Measurements from ENCODE around the gene SCAMP2.

The SCAMP2 gene

DNA sequence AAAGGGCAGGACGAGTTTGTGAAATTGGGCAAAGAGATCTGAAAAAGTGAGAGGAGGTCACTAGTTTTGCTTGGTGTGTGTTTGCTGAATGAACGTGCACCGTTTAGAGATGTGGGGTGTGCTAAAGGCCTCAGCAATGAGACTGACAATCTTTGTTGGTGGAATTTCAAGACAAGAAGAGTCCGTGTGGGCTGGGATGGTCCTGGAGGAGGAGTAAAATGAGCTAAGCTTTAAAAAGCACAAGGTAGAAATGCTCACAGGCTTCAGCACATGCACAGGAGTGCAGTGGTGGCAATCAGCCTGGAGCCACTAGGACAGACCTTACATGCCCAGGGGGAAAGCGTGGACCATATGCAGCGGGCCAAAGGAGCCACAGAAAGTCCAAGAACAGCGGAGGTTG is 48.2 kb downstream of the SCAMP2 start:
- TF ChIP-seq ZFP30 (CRISPR knock-in tag; IDR thresholded peaks at IDR 0.05) (no peak), ZC3H10 (CRISPR knock-in tag; IDR thresholded peaks at IDR 0.05) (no peak), ISL1 (CRISPR knock-in tag; IDR thresholded peaks at IDR 0.05) (no peak), BACH2 (CRISPR knock-in tag; IDR thresholded peaks at IDR 0.05; ENCODE audit: borderline replicate concordance) (no peak), ESRRG (CRISPR knock-in tag; IDR thresholded peaks at IDR 0.05) (no peak), ZNF8 (CRISPR knock-in tag; IDR thresholded peaks at IDR 0.05) (no peak), PPARA (CRISPR knock-in tag; IDR thresholded peaks at IDR 0.05; ENCODE audit: borderline replicate concordance) (no peak), OSR1 (CRISPR knock-in tag; IDR thresholded peaks at IDR 0.05) (no peak), TOX (CRISPR knock-in tag; IDR thresholded peaks at IDR 0.05; ENCODE audit: borderline replicate concordance) (no peak), ARNTL (CRISPR knock-in tag; IDR thresholded peaks at IDR 0.05; ENCODE audit: borderline replicate concordance, low read depth) (no peak), ZNF70 (CRISPR knock-in tag; IDR thresholded peaks at IDR 0.05) (no peak), GLIS3 (CRISPR knock-in tag; IDR thresholded peaks at IDR 0.05) (no peak), RARB (CRISPR knock-in tag; IDR thresholded peaks at IDR 0.05) (no peak), CSDC2 (CRISPR knock-in tag; IDR thresholded peaks at IDR 0.05) (no peak), SNAI2 (CRISPR knock-in tag; IDR thresholded peaks at IDR 0.05) (no peak), TSHZ2 (CRISPR knock-in tag; IDR thresholded peaks at IDR 0.05) (no peak)
- TF ChIP-seq, protein P1, sequence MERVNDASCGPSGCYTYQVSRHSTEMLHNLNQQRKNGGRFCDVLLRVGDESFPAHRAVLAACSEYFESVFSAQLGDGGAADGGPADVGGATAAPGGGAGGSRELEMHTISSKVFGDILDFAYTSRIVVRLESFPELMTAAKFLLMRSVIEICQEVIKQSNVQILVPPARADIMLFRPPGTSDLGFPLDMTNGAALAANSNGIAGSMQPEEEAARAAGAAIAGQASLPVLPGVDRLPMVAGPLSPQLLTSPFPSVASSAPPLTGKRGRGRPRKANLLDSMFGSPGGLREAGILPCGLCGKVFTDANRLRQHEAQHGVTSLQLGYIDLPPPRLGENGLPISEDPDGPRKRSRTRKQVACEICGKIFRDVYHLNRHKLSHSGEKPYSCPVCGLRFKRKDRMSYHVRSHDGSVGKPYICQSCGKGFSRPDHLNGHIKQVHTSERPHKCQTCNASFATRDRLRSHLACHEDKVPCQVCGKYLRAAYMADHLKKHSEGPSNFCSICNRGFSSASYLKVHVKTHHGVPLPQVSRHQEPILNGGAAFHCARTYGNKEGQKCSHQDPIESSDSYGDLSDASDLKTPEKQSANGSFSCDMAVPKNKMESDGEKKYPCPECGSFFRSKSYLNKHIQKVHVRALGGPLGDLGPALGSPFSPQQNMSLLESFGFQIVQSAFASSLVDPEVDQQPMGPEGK (CRISPR knock-in tag; IDR thresholded peaks at IDR 0.05; ENCODE audit: borderline replicate concordance) = no peak
- TF ChIP-seq, protein P2, sequence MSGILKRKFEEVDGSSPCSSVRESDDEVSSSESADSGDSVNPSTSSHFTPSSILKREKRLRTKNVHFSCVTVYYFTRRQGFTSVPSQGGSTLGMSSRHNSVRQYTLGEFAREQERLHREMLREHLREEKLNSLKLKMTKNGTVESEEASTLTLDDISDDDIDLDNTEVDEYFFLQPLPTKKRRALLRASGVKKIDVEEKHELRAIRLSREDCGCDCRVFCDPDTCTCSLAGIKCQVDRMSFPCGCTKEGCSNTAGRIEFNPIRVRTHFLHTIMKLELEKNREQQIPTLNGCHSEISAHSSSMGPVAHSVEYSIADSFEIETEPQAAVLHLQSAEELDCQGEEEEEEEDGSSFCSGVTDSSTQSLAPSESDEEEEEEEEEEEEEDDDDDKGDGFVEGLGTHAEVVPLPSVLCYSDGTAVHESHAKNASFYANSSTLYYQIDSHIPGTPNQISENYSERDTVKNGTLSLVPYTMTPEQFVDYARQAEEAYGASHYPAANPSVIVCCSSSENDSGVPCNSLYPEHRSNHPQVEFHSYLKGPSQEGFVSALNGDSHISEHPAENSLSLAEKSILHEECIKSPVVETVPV (CRISPR knock-in tag; IDR thresholded peaks at IDR 0.05) = no peak
- peak; percentile 19; the same call in 1 of the 3 replicates for ATAC-seq

DNA sequence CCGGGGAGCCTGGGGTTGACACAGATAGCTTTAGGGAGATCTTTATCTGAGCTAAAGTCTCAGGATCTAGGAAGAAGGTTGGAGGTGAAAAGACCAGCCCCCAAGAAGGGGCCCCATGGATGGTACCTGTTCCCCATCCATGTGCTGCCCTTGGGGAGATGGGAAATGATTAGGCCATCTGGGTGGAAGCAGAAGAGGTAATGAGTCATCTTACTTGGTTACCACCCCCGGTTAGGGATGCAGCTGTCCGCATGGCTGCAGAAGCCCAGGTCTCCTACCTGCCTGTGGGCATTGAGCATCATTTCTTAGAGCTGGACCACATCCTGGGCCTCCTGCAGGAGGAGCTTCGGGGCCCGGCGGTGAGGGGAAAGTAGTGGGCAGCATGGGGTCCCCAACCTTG is 49.8 kb downstream of the SCAMP2 start:
- ATAC-seq = no peak
- TF ChIP-seq TSHZ2 (CRISPR knock-in tag; IDR thresholded peaks at IDR 0.05) (no peak), ZFP3 (CRISPR knock-in tag; IDR thresholded peaks at IDR 0.05) (no peak), ESRRG (CRISPR knock-in tag; IDR thresholded peaks at IDR 0.05) (no peak), ISL1 (CRISPR knock-in tag; IDR thresholded peaks at IDR 0.05) (no peak), ZC3H10 (CRISPR knock-in tag; IDR thresholded peaks at IDR 0.05) (no peak), SNAI2 (CRISPR knock-in tag; IDR thresholded peaks at IDR 0.05) (no peak), TCF4 (CRISPR knock-in tag; IDR thresholded peaks at IDR 0.05; ENCODE audit: borderline replicate concordance) (no peak), ARNTL (CRISPR knock-in tag; IDR thresholded peaks at IDR 0.05; ENCODE audit: borderline replicate concordance, low read depth) (no peak), TOX (CRISPR knock-in tag; IDR thresholded peaks at IDR 0.05; ENCODE audit: borderline replicate concordance) (no peak), RARB (CRISPR knock-in tag; IDR thresholded peaks at IDR 0.05) (no peak), OSR1 (CRISPR knock-in tag; IDR thresholded peaks at IDR 0.05) (no peak), BACH2 (CRISPR knock-in tag; IDR thresholded peaks at IDR 0.05; ENCODE audit: borderline replicate concordance) (no peak), ZFP30 (CRISPR knock-in tag; IDR thresholded peaks at IDR 0.05) (no peak), ZNF8 (CRISPR knock-in tag; IDR thresholded peaks at IDR 0.05) (no peak)
- TF ChIP-seq, protein P1 (CRISPR knock-in tag; IDR thresholded peaks at IDR 0.05; ENCODE audit: borderline replicate concordance) = no peak
- TF ChIP-seq, protein P3, sequence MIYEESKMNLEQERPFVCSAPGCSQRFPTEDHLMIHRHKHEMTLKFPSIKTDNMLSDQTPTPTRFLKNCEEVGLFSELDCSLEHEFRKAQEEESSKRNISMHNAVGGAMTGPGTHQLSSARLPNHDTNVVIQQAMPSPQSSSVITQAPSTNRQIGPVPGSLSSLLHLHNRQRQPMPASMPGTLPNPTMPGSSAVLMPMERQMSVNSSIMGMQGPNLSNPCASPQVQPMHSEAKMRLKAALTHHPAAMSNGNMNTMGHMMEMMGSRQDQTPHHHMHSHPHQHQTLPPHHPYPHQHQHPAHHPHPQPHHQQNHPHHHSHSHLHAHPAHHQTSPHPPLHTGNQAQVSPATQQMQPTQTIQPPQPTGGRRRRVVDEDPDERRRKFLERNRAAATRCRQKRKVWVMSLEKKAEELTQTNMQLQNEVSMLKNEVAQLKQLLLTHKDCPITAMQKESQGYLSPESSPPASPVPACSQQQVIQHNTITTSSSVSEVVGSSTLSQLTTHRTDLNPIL (CRISPR knock-in tag; IDR thresholded peaks at IDR 0.05; ENCODE audit: low read depth) = no peak
- TF ChIP-seq, protein P2 (CRISPR knock-in tag; IDR thresholded peaks at IDR 0.05) = no peak

Data from SK-N-SH treated with all-trans-retinoic acid at 6 μM for 48 hours (cell line).